Neural cell (in vitro differentiated cells): Measurements from ENCODE around the gene C7orf57.
"Not testable (repeated sequence)": the region's sequence is repeated elsewhere in the genome, so short reads cannot be mapped to it uniquely, and the experiment has no call there.

ENCODE experiments used
- EP300 ChIP-seq: fragments of 450-650 bp; conservative IDR thresholded peaks from 2 replicates; pipeline ENCODE4 v1.6.1; 2014; ENCODE audit warnings: antibody characterized with exemption, mild to moderate bottlenecking, moderate library complexity; ENCODE audit not compliant: poor library complexity, severe bottlenecking
- MXI1 ChIP-seq: fragments of 450-650 bp; conservative IDR thresholded peaks from 2 replicates; pipeline ENCODE4 v1.6.1; 2014; ENCODE audit warnings: antibody characterized with exemption, mild to moderate bottlenecking; ENCODE audit not compliant: poor library complexity, severe bottlenecking
- POLR2AphosphoS5 ChIP-seq: IDR thresholded peaks from 2 replicates; pipeline ENCODE4 v1.6.1; 2012
- TAF1 ChIP-seq: IDR thresholded peaks from 2 replicates; pipeline ENCODE4 v1.6.1; 2012; ENCODE audit warnings: low read depth
- TF ChIP-seq, protein P1 (sequence below): fragments of 450-650 bp; IDR thresholded peaks from 2 replicates; pipeline ENCODE4 v1.5.1; 2014; ENCODE audit warnings: antibody characterized with exemption, mild to moderate bottlenecking, moderate library complexity; ENCODE audit not compliant: poor library complexity, severe bottlenecking

DNA sequence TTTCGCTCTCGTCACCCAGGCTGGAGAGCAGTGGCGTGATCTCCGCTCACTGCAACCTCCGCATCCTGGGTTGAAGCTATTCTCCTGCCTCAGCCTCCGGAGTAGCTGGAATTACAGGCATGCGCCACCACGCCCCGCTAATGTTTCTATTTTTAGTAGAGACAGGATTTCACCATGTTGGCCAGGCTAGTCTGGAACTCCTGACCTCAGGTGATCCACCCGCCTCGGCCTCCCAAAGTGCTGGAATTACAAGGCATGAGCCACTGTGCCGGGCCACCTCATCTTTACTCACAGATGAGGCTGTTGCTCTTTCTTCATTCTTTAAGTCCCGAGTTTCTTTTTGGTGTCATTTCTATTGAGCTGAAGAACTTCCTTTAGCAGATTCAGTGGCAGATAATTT, 35.2 kb upstream of the C7orf57 start:
- TF ChIP-seq MXI1, EP300, POLR2AphosphoS5, TAF1: not testable (repeated sequence)
- TF ChIP-seq, protein P1, sequence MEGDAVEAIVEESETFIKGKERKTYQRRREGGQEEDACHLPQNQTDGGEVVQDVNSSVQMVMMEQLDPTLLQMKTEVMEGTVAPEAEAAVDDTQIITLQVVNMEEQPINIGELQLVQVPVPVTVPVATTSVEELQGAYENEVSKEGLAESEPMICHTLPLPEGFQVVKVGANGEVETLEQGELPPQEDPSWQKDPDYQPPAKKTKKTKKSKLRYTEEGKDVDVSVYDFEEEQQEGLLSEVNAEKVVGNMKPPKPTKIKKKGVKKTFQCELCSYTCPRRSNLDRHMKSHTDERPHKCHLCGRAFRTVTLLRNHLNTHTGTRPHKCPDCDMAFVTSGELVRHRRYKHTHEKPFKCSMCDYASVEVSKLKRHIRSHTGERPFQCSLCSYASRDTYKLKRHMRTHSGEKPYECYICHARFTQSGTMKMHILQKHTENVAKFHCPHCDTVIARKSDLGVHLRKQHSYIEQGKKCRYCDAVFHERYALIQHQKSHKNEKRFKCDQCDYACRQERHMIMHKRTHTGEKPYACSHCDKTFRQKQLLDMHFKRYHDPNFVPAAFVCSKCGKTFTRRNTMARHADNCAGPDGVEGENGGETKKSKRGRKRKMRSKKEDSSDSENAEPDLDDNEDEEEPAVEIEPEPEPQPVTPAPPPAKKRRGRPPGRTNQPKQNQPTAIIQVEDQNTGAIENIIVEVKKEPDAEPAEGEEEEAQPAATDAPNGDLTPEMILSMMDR = not testable (repeated sequence)
